Stimulated activated CD4-positive, alpha-beta T cell treated with anti-CD3 and anti-CD28 coated beads, Interleukin-1b, Interleukin-23, amount 100 ng/mL, for 24 hours (primary cell): ENCODE data around the gene KIRREL3.

Source experiments
- DNase-seq, 4 experiments: peaks; one replicate each; pipeline ENCODE4 v3.0.0-alpha.2; 2020; ENCODE audit warnings: low read depth in 4 of 4, low spot score in 1 of 4

The KIRREL3 gene

GRCh38 chr11:126834149-126834548 is 166.4 kb downstream of the KIRREL3 start:
- DNase-seq: no peak

- no peak for DNase-seq
Measured at GRCh38 chr11:126833065-126833464, 167.5 kb downstream of the KIRREL3 start.

GRCh38 chr11:126832387-126832786 is 168.2 kb downstream of the KIRREL3 start:
- DNase-seq: no peak

GRCh38 chr11:126830216-126830806 is 170.3 kb downstream of the KIRREL3 start:
- DNase-seq: no peak

GRCh38 chr11:126829716-126830115 is 170.9 kb downstream of the KIRREL3 start:
- DNase-seq: no peak

- no peak for DNase-seq
Measured at GRCh38 chr11:126824035-126824607, 176.4 kb downstream of the KIRREL3 start.

GRCh38 chr11:126823274-126823673 is 177.3 kb downstream of the KIRREL3 start:
- DNase-seq: no peak

GRCh38 chr11:126821827-126822226 is 178.7 kb downstream of the KIRREL3 start:
- DNase-seq: no peak

- no peak for DNase-seq
Measured at GRCh38 chr11:126819194-126819593, 181.4 kb downstream of the KIRREL3 start.

- DNase-seq: no peak
Measured at GRCh38 chr11:126817523-126818450, 182.8 kb downstream of the KIRREL3 start.

GRCh38 chr11:126817096-126817495 is 183.5 kb downstream of the KIRREL3 start:
- no peak for DNase-seq

- DNase-seq: no peak
Measured at GRCh38 chr11:126816645-126817044, 183.9 kb downstream of the KIRREL3 start.

- no peak for DNase-seq
Measured at GRCh38 chr11:126815111-126815510, 185.5 kb downstream of the KIRREL3 start.

- DNase-seq: no peak
Measured at GRCh38 chr11:126810776-126811175, 189.8 kb downstream of the KIRREL3 start.

- DNase-seq: no peak
Measured at GRCh38 chr11:126809514-126810289, 190.9 kb downstream of the KIRREL3 start.

- no peak for DNase-seq
Measured at GRCh38 chr11:126808836-126809235, 191.7 kb downstream of the KIRREL3 start.

GRCh38 chr11:126808296-126808695 is 192.3 kb downstream of the KIRREL3 start:
- DNase-seq: no peak

GRCh38 chr11:126805870-126806269 is 194.7 kb downstream of the KIRREL3 start:
- no peak for DNase-seq

- DNase-seq: no peak
Measured at GRCh38 chr11:126804363-126804762, 196.2 kb downstream of the KIRREL3 start.

GRCh38 chr11:126800009-126800408 is 200.6 kb downstream of the KIRREL3 start:
- no peak for DNase-seq

GRCh38 chr11:126797457-126798169 is 203.0 kb downstream of the KIRREL3 start:
- DNase-seq: no peak
